K562 treated with DMSO at 1 percent for 24 hours (cell line): ENCODE results near the gene PLK2. TPM values are rescaled to one million over a fixed set of nuclear protein-coding genes. Genes with fewer than 3 reads are reported as not detected.

ENCODE experiments used
- total RNA-seq: library from RNA; unstranded; fragments of 300-600 nt; gene quantifications from 2 replicates; pipeline ENCODE4 v1.2.3, GENCODE V29; 2022; ENCODE audit warnings: low read depth; ENCODE audit not compliant: insufficient read depth

PLK2 gene
- not detected in 2 replicates for total RNA-seq

DNA sequence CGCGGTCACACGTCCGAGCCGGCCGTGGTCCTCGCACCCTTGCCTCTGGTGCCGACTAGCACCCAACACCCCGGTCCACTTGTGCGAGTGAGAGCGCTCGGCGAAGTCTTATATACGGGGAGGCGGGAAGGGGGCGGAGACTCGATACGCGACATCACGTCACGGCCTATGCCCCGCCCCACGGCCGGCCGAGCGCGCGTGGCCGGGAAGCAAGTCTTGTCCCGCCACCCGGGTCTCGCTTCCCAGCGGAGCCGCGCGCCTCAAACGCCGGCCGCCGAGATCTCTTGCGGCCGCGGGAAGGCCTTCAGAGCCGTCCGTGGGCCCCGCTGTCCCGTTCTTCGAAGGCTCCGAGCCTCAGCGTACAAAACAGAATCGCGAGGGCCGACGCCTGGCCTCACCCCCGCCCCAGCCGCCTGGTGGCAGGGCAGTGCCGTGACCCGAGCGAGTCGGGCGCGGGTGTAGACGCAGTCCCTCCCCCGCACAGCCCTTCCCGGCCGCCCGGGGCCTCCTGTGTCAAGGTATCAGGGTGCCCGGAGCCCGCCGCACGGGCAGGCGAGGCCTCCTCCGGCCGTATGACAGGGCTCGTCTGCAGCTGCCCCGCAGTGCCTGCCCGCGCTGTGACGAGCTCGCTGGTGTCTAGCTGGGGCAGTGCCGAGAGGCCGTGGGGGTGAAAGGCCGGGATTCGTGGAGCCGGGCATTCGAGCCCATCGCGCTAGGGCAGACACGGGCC lies at the start of gene PLK2:
Gene PLK2 (minus strand): TSS at position 85 of the 730 bp plus-strand sequence. CDS start 127 bp downstream, outside the sequence.

DNA sequence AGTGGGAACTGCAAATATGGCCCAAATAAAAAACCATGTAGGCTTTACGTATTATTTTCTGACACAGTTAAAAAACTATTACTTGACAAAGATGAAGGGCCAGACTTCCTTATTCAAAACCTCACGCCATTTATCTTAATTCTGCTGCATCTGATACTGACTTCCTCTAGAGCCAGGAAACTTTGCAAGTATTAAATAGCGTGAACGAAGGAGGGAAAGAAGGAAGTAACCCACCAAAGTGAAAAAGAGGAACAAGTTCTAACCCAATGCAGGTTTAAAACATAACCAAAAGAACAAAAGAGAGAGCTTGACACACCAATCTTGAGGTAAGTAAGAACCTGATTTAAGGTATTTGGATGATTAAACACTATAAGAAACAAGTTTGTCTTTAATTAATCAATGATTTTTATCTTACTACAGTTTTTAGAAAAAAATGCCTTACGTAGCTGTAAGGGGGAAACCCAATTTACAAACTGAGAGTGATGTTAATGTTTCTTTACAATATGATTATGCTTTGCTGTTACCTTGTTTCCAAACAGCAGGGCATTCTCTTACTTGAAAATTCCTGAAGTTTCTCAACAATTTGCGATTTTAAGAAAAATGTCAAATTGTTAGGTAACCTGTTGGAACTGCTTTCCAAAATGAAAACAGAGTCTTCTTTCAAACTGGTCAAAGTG lies 31.5 kb upstream of the PLK2 start, which contains the start of gene GAPT:
Gene GAPT (plus strand): TSS at position 220 of the 677 bp plus-strand sequence. CDS start 3,102 bp downstream, outside the sequence.

Other genes starting within 250 kb of the PLK2 start
- gene GAPT, start 31.3 kb upstream of the PLK2 start, total RNA-seq, result not detected in 2 replicates
- not detected in 2 replicates for gene RAB3C, start 123.0 kb upstream of the PLK2 start, total RNA-seq